ENCODE data around the gene NCK2. TPM values are rescaled to one million over a fixed set of nuclear protein-coding genes. Genes with fewer than 3 reads are reported as not detected.

NCK2 gene
- total and polyA plus RNA-seq, 9 of the 15 experiments (the other 6 are each of a cell fraction or from before 2014, with no cell fraction given) = 0.90 to 27.9 (median 15.9) TPM

DNA sequence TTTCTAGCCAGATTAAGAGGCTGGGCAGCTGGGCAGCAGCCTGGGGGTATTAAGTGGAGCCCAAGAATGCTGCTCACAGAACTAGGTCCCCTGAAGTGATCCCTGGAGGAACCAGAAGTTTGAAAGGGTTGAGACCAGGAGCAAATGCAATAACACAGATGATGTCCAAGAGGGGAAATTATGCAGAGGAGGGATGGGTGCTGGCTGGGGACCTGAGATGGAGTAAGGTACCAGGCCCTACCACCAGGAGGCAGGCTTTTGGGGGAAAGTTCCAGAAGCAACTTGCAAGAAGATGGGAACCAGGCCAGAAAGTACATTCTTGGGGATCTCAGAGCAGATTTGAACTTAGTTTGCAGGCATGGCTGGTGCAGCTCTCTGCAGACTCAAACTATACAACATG, 175.1 kb downstream of the NCK2 start (continued):
- TF ChIP-seq TFAM (CRISPR knock-in tag; conservative IDR thresholded peaks at IDR 0.05) (no peak), HOXB6 (CRISPR knock-in tag; IDR thresholded peaks at IDR 0.05; ENCODE audit: borderline replicate concordance) (no peak)

DNA sequence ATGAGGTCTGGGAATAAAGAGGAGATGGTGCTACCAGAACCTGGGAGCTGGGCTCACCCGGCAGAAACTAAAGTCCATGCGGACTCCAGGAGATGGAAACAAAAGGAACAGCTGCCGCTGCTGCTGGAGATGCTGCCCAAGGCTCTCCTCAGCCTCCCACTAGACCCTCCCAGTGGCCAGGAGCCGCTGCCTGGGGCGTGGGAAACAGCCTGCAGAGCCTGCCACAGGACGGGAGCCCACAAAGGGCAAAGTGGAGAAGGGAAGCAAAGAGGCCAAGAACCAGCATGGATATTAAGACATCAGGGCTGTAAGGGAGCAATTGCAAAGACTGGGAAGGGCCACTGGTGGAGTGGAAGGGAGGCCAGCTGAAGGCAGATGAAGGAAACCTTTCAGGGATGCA, 179.6 kb downstream of the NCK2 start:
- 0% methylated on average over 6 of the region's 6 CpGs for WGBS (ENCODE audit: insufficient coverage, low coverage, missing lambda C conversion rate)
- no peaks in the 10 kb centered on the region for H3K4me1 ChIP-seq (replicated peaks in 1 of 2; ENCODE audit: control insufficient read depth in 2 of 2, insufficient read depth in 2 of 2, low read length in 2 of 2)
- in situ Hi-C loops (cut with MboI) (no loop called here), intact Hi-C loops (cut with micrococcal nuclease) (loop anchor here (10.0 kb wide), 1 partner anchor 161 kb away; no protein-coding TSS in a partner anchor)
- ChIA-PET POLR2A (interaction anchor here (0.6 kb wide), 1 partner anchor 13 kb away, joined by 3 read pairs; no protein-coding TSS in a partner anchor), CTCF (ENCODE audit: low intra/inter-chr PET ratio) (no interaction called here)
- no peak for DNase-seq (ENCODE audit: extremely low read depth in 1 of 4, low spot score in 3 of 4)
- H3K9me1 ChIP-seq (ENCODE audit: control insufficient read depth, insufficient read depth, low read length) = no peaks in the 10 kb centered on the region
- no TSS peak for BruUV-seq (replicated peaks)
- H4K20me1 ChIP-seq (replicated peaks; ENCODE audit: control insufficient read depth, insufficient read depth, low read length) = no peaks in the 10 kb centered on the region
- H3K4me3 ChIP-seq = no peak overlapping the region
- FAIRE-seq = no peak
- peaks cover under 1 to 31% of the 10 kb centered on the region in 2 experiments; a peak in 3 of 5 replicates for H3K27me3 ChIP-seq (ENCODE audit: control insufficient read depth in 2 of 2, insufficient read depth in 2 of 2, low read length in 2 of 2)
- ATAC-seq = no peak
- H3K4me2 ChIP-seq (ENCODE audit: insufficient read depth, low read length) = no peak overlapping the region
- no peak overlapping the region for H2AFZ ChIP-seq (ENCODE audit: low read depth, low read length)
- no peak overlapping the region for H3K27ac ChIP-seq (ENCODE audit: extremely low read depth, low read depth, low read length)
- no peaks in the 10 kb centered on the region for H3K9me3 ChIP-seq (replicated peaks; ENCODE audit: control insufficient read depth, insufficient read depth, low read depth, low read length)
- H3K36me3 ChIP-seq (ENCODE audit: control insufficient read depth, insufficient read depth, low read length) = no peaks in the 10 kb centered on the region
- no peak overlapping the region for H3K9ac ChIP-seq (ENCODE audit: insufficient read depth in 1 of 2, low read depth in 2 of 2, low read length in 2 of 2)
- H3K79me2 ChIP-seq (ENCODE audit: control insufficient read depth, insufficient read depth, low read length) = no peaks in the 10 kb centered on the region
- TF ChIP-seq MTA2 (IDR thresholded peaks at IDR 0.05; ENCODE audit: low read depth) (no peak), ZNF311 (CRISPR knock-in tag; IDR thresholded peaks at IDR 0.05) (no peak), DDX20 (tag; IDR thresholded peaks at IDR 0.05; ENCODE audit: low read depth) (no peak), FOXA3 (CRISPR knock-in tag; conservative IDR thresholded peaks at IDR 0.05 in 1 of 2, IDR thresholded peaks at IDR 0.05 in 1 of 2) (no peak), CREB1 (IDR thresholded peaks at IDR 0.05) (no peak), CREB1 (CRISPR knock-in tag; IDR thresholded peaks at IDR 0.05) (no peak), LARP7 (IDR thresholded peaks at IDR 0.05) (no peak), BRF1 (IDR thresholded peaks at IDR 0.05; ENCODE audit: borderline replicate concordance, extremely low read depth, insufficient read length) (no peak)
- TF ChIP-seq, protein P1, sequence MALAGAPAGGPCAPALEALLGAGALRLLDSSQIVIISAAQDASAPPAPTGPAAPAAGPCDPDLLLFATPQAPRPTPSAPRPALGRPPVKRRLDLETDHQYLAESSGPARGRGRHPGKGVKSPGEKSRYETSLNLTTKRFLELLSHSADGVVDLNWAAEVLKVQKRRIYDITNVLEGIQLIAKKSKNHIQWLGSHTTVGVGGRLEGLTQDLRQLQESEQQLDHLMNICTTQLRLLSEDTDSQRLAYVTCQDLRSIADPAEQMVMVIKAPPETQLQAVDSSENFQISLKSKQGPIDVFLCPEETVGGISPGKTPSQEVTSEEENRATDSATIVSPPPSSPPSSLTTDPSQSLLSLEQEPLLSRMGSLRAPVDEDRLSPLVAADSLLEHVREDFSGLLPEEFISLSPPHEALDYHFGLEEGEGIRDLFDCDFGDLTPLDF (CRISPR knock-in tag; IDR thresholded peaks at IDR 0.05) = no peak
- TF ChIP-seq, protein P2, sequence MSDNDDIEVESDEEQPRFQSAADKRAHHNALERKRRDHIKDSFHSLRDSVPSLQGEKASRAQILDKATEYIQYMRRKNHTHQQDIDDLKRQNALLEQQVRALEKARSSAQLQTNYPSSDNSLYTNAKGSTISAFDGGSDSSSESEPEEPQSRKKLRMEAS (CRISPR knock-in tag; IDR thresholded peaks at IDR 0.05) = no peak
- TF ChIP-seq, protein P3, sequence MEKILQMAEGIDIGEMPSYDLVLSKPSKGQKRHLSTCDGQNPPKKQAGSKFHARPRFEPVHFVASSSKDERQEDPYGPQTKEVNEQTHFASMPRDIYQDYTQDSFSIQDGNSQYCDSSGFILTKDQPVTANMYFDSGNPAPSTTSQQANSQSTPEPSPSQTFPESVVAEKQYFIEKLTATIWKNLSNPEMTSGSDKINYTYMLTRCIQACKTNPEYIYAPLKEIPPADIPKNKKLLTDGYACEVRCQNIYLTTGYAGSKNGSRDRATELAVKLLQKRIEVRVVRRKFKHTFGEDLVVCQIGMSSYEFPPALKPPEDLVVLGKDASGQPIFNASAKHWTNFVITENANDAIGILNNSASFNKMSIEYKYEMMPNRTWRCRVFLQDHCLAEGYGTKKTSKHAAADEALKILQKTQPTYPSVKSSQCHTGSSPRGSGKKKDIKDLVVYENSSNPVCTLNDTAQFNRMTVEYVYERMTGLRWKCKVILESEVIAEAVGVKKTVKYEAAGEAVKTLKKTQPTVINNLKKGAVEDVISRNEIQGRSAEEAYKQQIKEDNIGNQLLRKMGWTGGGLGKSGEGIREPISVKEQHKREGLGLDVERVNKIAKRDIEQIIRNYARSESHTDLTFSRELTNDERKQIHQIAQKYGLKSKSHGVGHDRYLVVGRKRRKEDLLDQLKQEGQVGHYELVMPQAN (IDR thresholded peaks at IDR 0.05; ENCODE audit: borderline replicate concordance) = no peak
- TF ChIP-seq, protein P4, sequence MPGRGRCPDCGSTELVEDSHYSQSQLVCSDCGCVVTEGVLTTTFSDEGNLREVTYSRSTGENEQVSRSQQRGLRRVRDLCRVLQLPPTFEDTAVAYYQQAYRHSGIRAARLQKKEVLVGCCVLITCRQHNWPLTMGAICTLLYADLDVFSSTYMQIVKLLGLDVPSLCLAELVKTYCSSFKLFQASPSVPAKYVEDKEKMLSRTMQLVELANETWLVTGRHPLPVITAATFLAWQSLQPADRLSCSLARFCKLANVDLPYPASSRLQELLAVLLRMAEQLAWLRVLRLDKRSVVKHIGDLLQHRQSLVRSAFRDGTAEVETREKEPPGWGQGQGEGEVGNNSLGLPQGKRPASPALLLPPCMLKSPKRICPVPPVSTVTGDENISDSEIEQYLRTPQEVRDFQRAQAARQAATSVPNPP (IDR thresholded peaks at IDR 0.05; ENCODE audit: borderline replicate concordance, insufficient read depth, insufficient read length) = no peak
- TF ChIP-seq, protein P5, sequence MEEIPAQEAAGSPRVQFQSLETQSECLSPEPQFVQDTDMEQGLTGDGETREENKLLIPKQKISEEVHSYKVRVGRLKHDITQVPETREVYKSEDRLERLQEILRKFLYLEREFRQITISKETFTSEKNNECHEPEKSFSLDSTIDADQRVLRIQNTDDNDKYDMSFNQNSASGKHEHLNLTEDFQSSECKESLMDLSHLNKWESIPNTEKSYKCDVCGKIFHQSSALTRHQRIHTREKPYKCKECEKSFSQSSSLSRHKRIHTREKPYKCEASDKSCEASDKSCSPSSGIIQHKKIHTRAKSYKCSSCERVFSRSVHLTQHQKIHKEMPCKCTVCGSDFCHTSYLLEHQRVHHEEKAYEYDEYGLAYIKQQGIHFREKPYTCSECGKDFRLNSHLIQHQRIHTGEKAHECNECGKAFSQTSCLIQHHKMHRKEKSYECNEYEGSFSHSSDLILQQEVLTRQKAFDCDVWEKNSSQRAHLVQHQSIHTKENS (CRISPR knock-in tag; IDR thresholded peaks at IDR 0.05) = no peak

All from K562 (cell line).